CD14-positive monocyte (primary cell): Measurements from ENCODE around the gene STRAP. TPM values are rescaled to one million over a fixed set of nuclear protein-coding genes. Genes with fewer than 3 reads are reported as not detected.

Source experiments
- DNase-seq, 3 donors: peaks; one replicate each; pipeline ENCODE4 v3.0.0-alpha.2; 2011 to 2022
- H2AFZ ChIP-seq: 2 replicates; pipeline ENCODE4 v1.6.0; 2012; ENCODE audit warnings: mild to moderate bottlenecking, low read depth, low read length, inconsistent platforms; ENCODE audit not compliant: insufficient read depth, poor library complexity, severe bottlenecking
- H3K27ac ChIP-seq, 2 donors: 1 replicate in 1 of 2; 2 replicates in 1 of 2; pipeline ENCODE4 v1.5.1; 2012 to 2013; ENCODE audit warnings: low read length in 2 of 2, control low read depth in 1 of 2, inconsistent platforms in 1 of 2, low read depth in 1 of 2, mild to moderate bottlenecking in 1 of 2
- H3K27me3 ChIP-seq, 2 donors: one replicate each; pipeline versions ENCODE4 v1.6.0 to v1.6.1; 2011 to 2013; ENCODE audit warnings: low read length in 2 of 2; ENCODE audit not compliant: control insufficient read depth in 2 of 2, insufficient read depth in 2 of 2
- H3K36me3 ChIP-seq, 2 donors: replicated peaks in 1 of 2; 1 replicate in 1 of 2; 2 replicates in 1 of 2; pipeline versions ENCODE4 v1.5.1 to v1.6.1; 2012 to 2013; ENCODE audit warnings: low read length in 2 of 2, control low read depth in 1 of 2, inconsistent platforms in 1 of 2, mild to moderate bottlenecking in 1 of 2; ENCODE audit not compliant: insufficient read depth in 2 of 2, control insufficient read depth in 1 of 2
- H3K4me1 ChIP-seq, 2 donors: 1 replicate in 1 of 2; 2 replicates in 1 of 2; pipeline versions ENCODE4 v1.5.1 to v1.6.1; 2012 to 2013; ENCODE audit warnings: low read length in 2 of 2, control low read depth in 1 of 2, inconsistent platforms in 1 of 2, mild to moderate bottlenecking in 1 of 2, moderate library complexity in 1 of 2; ENCODE audit not compliant: insufficient read depth in 2 of 2, control insufficient read depth in 1 of 2
- H3K4me2 ChIP-seq: replicated peaks from 2 replicates; pipeline ENCODE3; 2012; ENCODE audit warnings: low read length, moderate library complexity, mild to moderate bottlenecking; ENCODE audit not compliant: poor library complexity, severe bottlenecking; ENCODE audit errors: extremely low read depth
- H3K4me3 ChIP-seq, 3 experiments: fragments of 200-600 bp in 1 of 3; sonication (generic) in 1 of 3; replicated peaks in 1 of 3; 1 replicate in 2 of 3; 2 replicates in 1 of 3; pipeline ENCODE4 v1.5.1; 2011 to 2013; ENCODE audit warnings: low read length in 3 of 3, mild to moderate bottlenecking in 3 of 3, control low read depth in 2 of 3, low read depth in 2 of 3, inconsistent platforms in 1 of 3, moderate library complexity in 1 of 3
- H3K79me2 ChIP-seq: 2 replicates; pipeline ENCODE4 v1.6.0; 2012; ENCODE audit warnings: mild to moderate bottlenecking, control low read depth, inconsistent platforms, low read length, moderate library complexity; ENCODE audit not compliant: insufficient read depth
- H3K9ac ChIP-seq: 2 replicates; pipeline ENCODE4 v1.6.0; 2017; ENCODE audit warnings: low read length, mild to moderate bottlenecking; ENCODE audit not compliant: insufficient read depth, poor library complexity, severe bottlenecking
- H3K9me3 ChIP-seq, 2 donors: replicated peaks in 1 of 2; 1 replicate in 1 of 2; 2 replicates in 1 of 2; pipeline versions ENCODE4 v1.5.1 to v1.6.1; 2012 to 2013; ENCODE audit warnings: low read length in 2 of 2, control low read depth in 1 of 2; ENCODE audit not compliant: control insufficient read depth in 1 of 2, insufficient read depth in 1 of 2
- H4K20me1 ChIP-seq: 2 replicates; pipeline ENCODE4 v1.6.0; 2012; ENCODE audit warnings: mild to moderate bottlenecking, low read length, control low read depth, moderate library complexity; ENCODE audit not compliant: insufficient read depth
- H3K27ac Mint-ChIP-seq, 7 donors: one replicate each; pipeline ENCODE4 v1.8.0; 2020; ENCODE audit warnings: mild to moderate bottlenecking in 7 of 7, mixed read lengths in 7 of 7, moderate library complexity in 6 of 7, inconsistent platforms in 2 of 7
- H3K27me3 Mint-ChIP-seq, 3 donors: one replicate each; pipeline ENCODE4 v1.8.0; 2021 to 2022; ENCODE audit warnings: low read depth in 3 of 3, mild to moderate bottlenecking in 3 of 3, mixed read lengths in 3 of 3, moderate library complexity in 3 of 3, inconsistent platforms in 1 of 3
- H3K36me3 Mint-ChIP-seq, 2 donors: one replicate each; pipeline ENCODE4 v1.8.0; 2020; ENCODE audit warnings: mixed read lengths in 2 of 2, inconsistent platforms in 1 of 2, mild to moderate bottlenecking in 1 of 2
- H3K4me1 Mint-ChIP-seq: one replicate; pipeline ENCODE4 v1.8.0; 2020; ENCODE audit warnings: mild to moderate bottlenecking, mixed read lengths
- H3K4me3 Mint-ChIP-seq, 2 donors: one replicate each; pipeline ENCODE4 v1.8.0; 2020; ENCODE audit warnings: mild to moderate bottlenecking in 2 of 2, mixed read lengths in 2 of 2, moderate library complexity in 1 of 2
- H3K9me3 Mint-ChIP-seq, 7 donors: one replicate each; pipeline ENCODE4 v1.8.0; 2020 to 2022; ENCODE audit warnings: mixed read lengths in 7 of 7, mild to moderate bottlenecking in 6 of 7, moderate library complexity in 6 of 7, inconsistent platforms in 2 of 7
- CTCF ChIP-seq: fragments of 200-600 bp; IDR thresholded peaks from one replicate; pipeline ENCODE4 v1.8.0; 2022; ENCODE audit warnings: antibody characterized with exemption, mild to moderate bottlenecking
- WGBS: methylation state at CpG from one replicate; pipeline ENCODE4 v1.1.5; 2013; ENCODE audit warnings: missing lambda C conversion rate; ENCODE audit not compliant: insufficient coverage; 5-methylcytosine and 5-hydroxymethylcytosine counted together
- intact Hi-C, 2 donors: fragments of 100-400 bp; cut with micrococcal nuclease; formaldehyde crosslinking; loops; one replicate each; pipeline versions ENCODE4 v1.15.0 to v1.15.1; 2023
- polyA plus RNA-seq, 3 donors: library from polyadenylated mRNA; depleted of rRNA in 1 of 3; unstranded in 2 of 3; stranded (reverse) in 1 of 3; fragments of 300-500 nt in 2 of 3; fragments of >200 nt in 1 of 3; fragmentation: Illumina TruSeq in 2 of 3; gene quantifications; 1 replicate in 2 of 3; 2 replicates in 1 of 3; pipeline ENCODE4 v1.2.3, GENCODE V29; 2012 to 2021

STRAP gene
- polyA plus RNA-seq, 3 donors = 53.7 to 111 (median 98.2) TPM

GRCh38 chr12:15919418-15919817 lies 37.2 kb downstream of the STRAP start:
- Histone ChIP-seq H3K9ac (no peak overlapping the region), H2AFZ (no peak overlapping the region), H3K4me1 (no peaks in the 10 kb centered on the region), H3K79me2 (peaks cover 33% of the 10 kb centered on the region), H3K4me3 (no peak overlapping the region), H3K27ac (no peak overlapping the region), H4K20me1 (peaks cover 5% of the 10 kb centered on the region), H3K36me3 (peaks cover 2 to 9% of the 10 kb centered on the region in 2 donors), H3K4me2 (no peak overlapping the region), H3K27me3 (no peaks in the 10 kb centered on the region), H3K9me3 (no peaks in the 10 kb centered on the region)
- Mint-ChIP-seq H3K4me3 (no peak overlapping the region), H3K27me3 (no peaks in the 10 kb centered on the region), H3K4me1 (peaks cover 11% of the 10 kb centered on the region), H3K27ac (no peak overlapping the region), H3K36me3 (peaks cover 10 to 18% of the 10 kb centered on the region in 2 donors), H3K9me3 (peaks cover 0 to 8% (median 2%) of the 10 kb centered on the region in 7 donors)
- TF ChIP-seq CTCF = no peak
- intact Hi-C loops = no loop called here
- no CpG with 5 or more reads among the region's 2 CpGs for WGBS
- DNase-seq = no peak

GRCh38 chr12:15924956-15925355 lies 42.8 kb downstream of the STRAP start:
- Histone ChIP-seq H3K4me1 (no peaks in the 10 kb centered on the region), H3K36me3 (no peaks in the 10 kb centered on the region), H3K27ac (no peak overlapping the region), H4K20me1 (peaks cover 21% of the 10 kb centered on the region), H3K79me2 (peaks cover 28% of the 10 kb centered on the region), H3K9ac (no peak overlapping the region), H3K4me3 (no peak overlapping the region), H3K4me2 (no peak overlapping the region), H3K9me3 (no peaks in the 10 kb centered on the region), H3K27me3 (no peaks in the 10 kb centered on the region), H2AFZ (no peak overlapping the region)
- intact Hi-C loops = no loop called here
- peaks cover 0 to 11% (median 2%) of the 10 kb centered on the region in 7 donors for H3K9me3 Mint-ChIP-seq
- H3K4me1 Mint-ChIP-seq = no peaks in the 10 kb centered on the region
- peaks cover 8 to 9% of the 10 kb centered on the region in 2 donors for H3K36me3 Mint-ChIP-seq
- H3K27ac Mint-ChIP-seq = peak overlapping the region in 1 of 7 donors; percentile 7
- DNase-seq = no peak
- H3K4me3 Mint-ChIP-seq = no peak overlapping the region
- TF ChIP-seq CTCF = no peak
- H3K27me3 Mint-ChIP-seq = no peaks in the 10 kb centered on the region
- no CpG with 5 or more reads among the region's 1 CpG for WGBS
